Fibroblast of peridontal ligament (primary cell): Measurements from ENCODE around the gene ITGB8.
"Not testable (repeated sequence)": the region's sequence is repeated elsewhere in the genome, so short reads cannot be mapped to it uniquely, and the experiment has no call there.

ENCODE experiments used
- DNase-seq: peaks from one replicate; pipeline ENCODE4 v3.0.0-alpha.2; 2010; ENCODE audit errors: extremely low read depth

Gene ITGB8

GRCh38 chr7:20381406-20382034 lies 50.8 kb downstream of the ITGB8 start:
- DNase-seq: peak; percentile 65

- no peak for DNase-seq
Observed at GRCh38 chr7:20383351-20383750, 52.7 kb downstream of the ITGB8 start.

- DNase-seq: peak; percentile 89
Observed at GRCh38 chr7:20385126-20385525, 54.4 kb downstream of the ITGB8 start.

GRCh38 chr7:20388084-20388483 lies 57.4 kb downstream of the ITGB8 start:
- DNase-seq: no peak

- not testable (repeated sequence) for DNase-seq
Observed at GRCh38 chr7:20389192-20389591, 58.5 kb downstream of the ITGB8 start.

GRCh38 chr7:20393021-20393610 lies 62.4 kb downstream of the ITGB8 start:
- DNase-seq: no peak

- DNase-seq: no peak
Observed at GRCh38 chr7:20393616-20394015, 62.9 kb downstream of the ITGB8 start.

- DNase-seq: no peak
Observed at GRCh38 chr7:20394284-20394683, 63.6 kb downstream of the ITGB8 start.

GRCh38 chr7:20395104-20395503 lies 64.4 kb downstream of the ITGB8 start:
- DNase-seq: no peak

GRCh38 chr7:20395511-20395910 lies 64.8 kb downstream of the ITGB8 start:
- DNase-seq: no peak

GRCh38 chr7:20399521-20399920 lies 68.8 kb downstream of the ITGB8 start:
- DNase-seq: no peak

GRCh38 chr7:20401861-20402746 lies 71.4 kb downstream of the ITGB8 start:
- peak; percentile 52 for DNase-seq

GRCh38 chr7:20402747-20403230 lies 72.1 kb downstream of the ITGB8 start:
- DNase-seq: no peak

GRCh38 chr7:20403331-20403730 lies 72.6 kb downstream of the ITGB8 start:
- DNase-seq: peak; percentile 85

GRCh38 chr7:20404320-20404719 lies 73.6 kb downstream of the ITGB8 start:
- DNase-seq: no peak

GRCh38 chr7:20407585-20408466 lies 77.1 kb downstream of the ITGB8 start:
- peak; percentile 38 for DNase-seq

- DNase-seq: peak; percentile 66
Observed at GRCh38 chr7:20408467-20408826, 77.7 kb downstream of the ITGB8 start.

GRCh38 chr7:20409961-20410360 lies 79.3 kb downstream of the ITGB8 start:
- DNase-seq: no peak

- DNase-seq: no peak
Observed at GRCh38 chr7:20411372-20411771, 80.7 kb downstream of the ITGB8 start.

GRCh38 chr7:20412032-20412431 lies 81.3 kb downstream of the ITGB8 start:
- no peak for DNase-seq

- DNase-seq: no peak
Observed at GRCh38 chr7:20417260-20417659, 86.6 kb downstream of the ITGB8 start.
